ENCODE measurements around the gene CDC123.
A peak's percentile ranks its signal among the peaks of the same experiment; 100 is the strongest.

Gene CDC123

DNA sequence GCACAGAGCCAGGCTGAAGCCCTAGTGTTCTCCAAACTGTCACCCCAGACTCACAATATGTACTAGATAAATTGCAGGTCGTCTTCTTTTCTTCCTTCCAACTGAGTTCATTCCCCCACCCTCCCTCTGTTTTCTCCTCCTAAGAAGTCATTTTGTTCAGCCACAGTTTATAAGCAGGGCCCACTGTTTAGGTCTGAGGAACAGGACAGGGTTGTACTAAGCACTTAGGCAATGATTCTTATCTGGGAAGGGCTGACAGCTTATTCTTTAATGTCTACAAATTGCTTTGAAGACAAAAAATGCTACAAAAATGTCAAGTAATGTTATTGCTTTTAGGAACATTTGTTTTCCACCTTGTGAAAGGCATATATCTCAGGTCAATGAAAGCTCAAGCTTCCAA lies 59.1 kb downstream of the CDC123 start:
- no peak overlapping the region for H3K4me3 ChIP-seq (ENCODE audit: low read depth, low read length)
- TF ChIP-seq CTCF (IDR thresholded peaks at IDR 0.05; ENCODE audit: low read depth, low read length) = no peak
- H3K36me3 ChIP-seq = no peaks in the 10 kb centered on the region
- H3K27me3 ChIP-seq (ENCODE audit: insufficient read depth, low read depth, severe bottlenecking) = no peaks in the 10 kb centered on the region
- no peak for DNase-seq
- H3K27ac ChIP-seq = no peak overlapping the region
- no peaks in the 10 kb centered on the region for H3K9me3 ChIP-seq (ENCODE audit: severe bottlenecking)

GRCh38 chr10:12259988-12260387 lies 64.0 kb downstream of the CDC123 start:
- no peaks in the 10 kb centered on the region for H3K9me3 ChIP-seq (ENCODE audit: severe bottlenecking)
- DNase-seq = no peak
- TF ChIP-seq CTCF (IDR thresholded peaks at IDR 0.05; ENCODE audit: low read depth, low read length) = no peak
- H3K4me3 ChIP-seq (ENCODE audit: low read depth, low read length) = no peak overlapping the region
- no peaks in the 10 kb centered on the region for H3K27me3 ChIP-seq (ENCODE audit: insufficient read depth, low read depth, severe bottlenecking)
- no peaks in the 10 kb centered on the region for H3K36me3 ChIP-seq
- no peak overlapping the region for H3K27ac ChIP-seq

GRCh38 chr10:12262278-12262981 lies 66.4 kb downstream of the CDC123 start:
- Histone ChIP-seq H3K27ac (no peak overlapping the region), H3K27me3 (ENCODE audit: insufficient read depth, low read depth, severe bottlenecking) (no peaks in the 10 kb centered on the region), H3K9me3 (ENCODE audit: severe bottlenecking) (no peaks in the 10 kb centered on the region), H3K4me3 (ENCODE audit: low read depth, low read length) (no peak overlapping the region), H3K36me3 (no peaks in the 10 kb centered on the region)
- DNase-seq = no peak
- no peak for TF ChIP-seq CTCF (IDR thresholded peaks at IDR 0.05; ENCODE audit: low read depth, low read length)

GRCh38 chr10:12264204-12264940 lies 68.4 kb downstream of the CDC123 start:
- peak; percentile 70 for TF ChIP-seq CTCF (IDR thresholded peaks at IDR 0.05; ENCODE audit: low read depth, low read length)
- no peaks in the 10 kb centered on the region for H3K9me3 ChIP-seq (ENCODE audit: severe bottlenecking)
- H3K4me3 ChIP-seq (ENCODE audit: low read depth, low read length) = peak overlapping the region; percentile 34
- no peaks in the 10 kb centered on the region for H3K36me3 ChIP-seq
- peak overlapping the region; percentile 41; the same call in 1 of the 2 replicates for H3K27ac ChIP-seq
- no peaks in the 10 kb centered on the region for H3K27me3 ChIP-seq (ENCODE audit: insufficient read depth, low read depth, severe bottlenecking)
- peak; percentile 65 for DNase-seq

DNA sequence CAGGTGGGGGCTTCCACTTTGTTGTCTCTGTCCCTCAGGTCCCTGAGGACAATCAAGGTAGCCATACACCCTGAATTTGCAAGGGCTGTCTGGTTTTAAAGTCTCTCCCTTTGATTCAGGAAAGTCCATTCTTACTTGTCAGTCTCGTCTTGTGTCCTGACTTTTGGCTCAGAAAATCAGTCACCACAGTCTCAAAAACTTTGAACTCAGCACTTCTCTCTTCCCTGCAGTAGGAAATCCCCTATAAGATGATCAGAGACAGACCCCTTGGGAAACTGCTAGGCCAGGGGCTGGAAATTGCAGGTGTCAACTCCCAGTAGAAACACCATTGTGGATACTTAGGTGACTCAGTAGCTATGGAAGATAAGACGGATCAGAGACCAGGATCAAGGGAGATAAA lies 73.1 kb downstream of the CDC123 start:
- no peaks in the 10 kb centered on the region for H3K9me3 ChIP-seq (ENCODE audit: severe bottlenecking)
- no peak overlapping the region for H3K27ac ChIP-seq
- no peak for TF ChIP-seq CTCF (IDR thresholded peaks at IDR 0.05; ENCODE audit: low read depth, low read length)
- no peaks in the 10 kb centered on the region for H3K27me3 ChIP-seq (ENCODE audit: insufficient read depth, low read depth, severe bottlenecking)
- H3K4me3 ChIP-seq (ENCODE audit: low read depth, low read length) = no peak overlapping the region
- DNase-seq = no peak
- no peaks in the 10 kb centered on the region for H3K36me3 ChIP-seq
